ENCODE measurements around the gene PPIC. TPM values are rescaled to one million over a fixed set of nuclear protein-coding genes. Genes with fewer than 3 reads are reported as not detected.

PPIC gene
- total RNA-seq: 10 to 100 TPM; 49.7 to 68.8 (median 50.8) TPM
- long read RNA-seq, donor 1, transcript PPIC-201 (5 exons, 1,380 nt): major isoform, 80 of 88 reads
- long read RNA-seq, donor 1, partial matches to known transcripts: 4 of 88 reads
- long read RNA-seq, donor 1, other reads (novel, unspliced or antisense): 4 of 88 reads
- long read RNA-seq, donor 2, transcript PPIC-201 (5 exons, 1,380 nt): major isoform, 78 of 93 reads
- long read RNA-seq, donor 2, partial matches to known transcripts: 9 of 93 reads
- long read RNA-seq, donor 2, other reads (novel, unspliced or antisense): 3 of 93 reads

DNA sequence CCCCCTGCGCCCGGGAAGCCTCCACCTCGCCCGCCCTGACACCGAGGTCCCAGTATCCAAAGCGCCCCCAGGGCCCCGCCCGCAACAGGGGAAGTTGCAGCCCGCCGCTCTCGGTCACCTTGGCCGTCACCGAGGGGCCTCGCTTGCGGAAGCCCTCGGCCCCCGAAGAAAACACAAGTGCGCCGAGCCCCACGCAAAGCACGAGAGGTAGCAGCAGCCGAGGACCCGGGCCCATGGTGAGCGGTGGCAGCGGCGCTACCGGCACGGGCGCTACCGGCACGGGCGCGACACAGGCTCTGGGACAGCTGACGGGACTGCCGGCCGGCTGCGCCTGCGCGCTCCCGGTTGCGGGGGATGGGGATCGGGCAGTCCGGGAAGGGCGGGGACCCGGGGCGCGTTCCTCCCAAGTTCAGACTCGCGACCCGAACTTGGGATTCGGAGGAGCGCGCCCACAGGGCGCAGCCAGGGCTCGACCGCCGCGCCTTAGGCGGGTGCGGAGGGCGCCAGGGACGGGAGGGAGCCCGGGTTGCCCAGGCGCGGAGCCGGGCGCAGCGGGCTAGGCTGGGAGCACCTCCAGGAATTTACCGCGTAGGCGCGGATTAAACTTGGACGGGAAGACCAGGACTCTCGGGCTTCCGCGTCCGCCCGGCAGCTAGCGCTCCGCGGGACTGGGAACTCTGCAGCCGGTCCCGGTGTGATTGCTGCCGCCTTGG, at the start of gene PPIC:
Gene PPIC, minus strand, starts transcription at position 335 of the 713 bp plus-strand sequence. Its CDS starts 100 bp downstream, at position 235.
- DNase-seq (peak; percentile 91 to 94 (median 91)), ATAC-seq (peak; percentile 96)
- TF ChIP-seq, protein P1, sequence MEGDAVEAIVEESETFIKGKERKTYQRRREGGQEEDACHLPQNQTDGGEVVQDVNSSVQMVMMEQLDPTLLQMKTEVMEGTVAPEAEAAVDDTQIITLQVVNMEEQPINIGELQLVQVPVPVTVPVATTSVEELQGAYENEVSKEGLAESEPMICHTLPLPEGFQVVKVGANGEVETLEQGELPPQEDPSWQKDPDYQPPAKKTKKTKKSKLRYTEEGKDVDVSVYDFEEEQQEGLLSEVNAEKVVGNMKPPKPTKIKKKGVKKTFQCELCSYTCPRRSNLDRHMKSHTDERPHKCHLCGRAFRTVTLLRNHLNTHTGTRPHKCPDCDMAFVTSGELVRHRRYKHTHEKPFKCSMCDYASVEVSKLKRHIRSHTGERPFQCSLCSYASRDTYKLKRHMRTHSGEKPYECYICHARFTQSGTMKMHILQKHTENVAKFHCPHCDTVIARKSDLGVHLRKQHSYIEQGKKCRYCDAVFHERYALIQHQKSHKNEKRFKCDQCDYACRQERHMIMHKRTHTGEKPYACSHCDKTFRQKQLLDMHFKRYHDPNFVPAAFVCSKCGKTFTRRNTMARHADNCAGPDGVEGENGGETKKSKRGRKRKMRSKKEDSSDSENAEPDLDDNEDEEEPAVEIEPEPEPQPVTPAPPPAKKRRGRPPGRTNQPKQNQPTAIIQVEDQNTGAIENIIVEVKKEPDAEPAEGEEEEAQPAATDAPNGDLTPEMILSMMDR (IDR thresholded peaks at IDR 0.05): no peak
- Histone ChIP-seq H3K4me3 (peak within 1 kb of the TSS; percentile 67), H3K9me3 (no peaks in the 10 kb centered on the region), H3K4me1 (ENCODE audit: low read depth) (peaks cover 4% of the 10 kb centered on the region), H3K36me3 (ENCODE audit: low read depth) (no peaks in the 10 kb centered on the region)
- intact Hi-C loops (cut with DNase I, micrococcal nuclease): no loop called here

DNA sequence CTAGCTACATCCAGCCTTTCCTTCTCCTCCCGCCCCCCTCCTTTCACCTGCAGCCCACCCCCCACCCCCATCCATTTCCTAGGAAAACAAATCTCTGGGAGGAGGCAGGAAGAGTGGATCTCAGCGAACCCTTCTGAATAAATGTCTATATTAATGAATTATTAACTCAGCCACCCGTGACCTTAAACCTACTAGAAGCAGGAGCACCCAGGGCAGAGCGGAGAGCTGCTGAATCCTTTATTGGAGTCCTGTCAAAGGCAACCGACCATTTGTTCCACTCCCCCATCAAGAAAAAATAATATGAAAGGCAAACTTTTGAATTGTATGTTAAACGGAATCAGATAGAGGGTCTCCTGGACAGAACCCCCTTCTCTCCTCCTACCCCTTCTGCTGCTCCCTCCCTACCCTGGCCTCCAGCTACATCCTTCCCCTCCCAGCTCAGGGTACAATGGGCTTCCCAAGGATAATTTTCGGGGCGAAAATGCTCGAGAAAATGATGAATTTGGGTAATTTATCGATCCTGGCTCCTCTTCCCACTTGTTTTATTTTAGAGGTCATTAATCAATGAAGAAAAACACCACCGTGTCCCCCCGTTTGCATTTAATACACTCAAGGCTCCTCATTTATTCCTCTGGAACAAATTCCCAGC, 49.2 kb upstream of the PPIC start:
- Histone ChIP-seq H3K36me3 (ENCODE audit: low read depth) (no peaks in the 10 kb centered on the region), H3K4me1 (ENCODE audit: low read depth) (peaks cover 14% of the 10 kb centered on the region), H3K9me3 (no peaks in the 10 kb centered on the region), H3K4me3 (no peak overlapping the region)
- DNase-seq (no peak), ATAC-seq (no peak)
- TF ChIP-seq, protein P1 (IDR thresholded peaks at IDR 0.05): no peak
- intact Hi-C loops (cut with DNase I, micrococcal nuclease): no loop called here

DNA sequence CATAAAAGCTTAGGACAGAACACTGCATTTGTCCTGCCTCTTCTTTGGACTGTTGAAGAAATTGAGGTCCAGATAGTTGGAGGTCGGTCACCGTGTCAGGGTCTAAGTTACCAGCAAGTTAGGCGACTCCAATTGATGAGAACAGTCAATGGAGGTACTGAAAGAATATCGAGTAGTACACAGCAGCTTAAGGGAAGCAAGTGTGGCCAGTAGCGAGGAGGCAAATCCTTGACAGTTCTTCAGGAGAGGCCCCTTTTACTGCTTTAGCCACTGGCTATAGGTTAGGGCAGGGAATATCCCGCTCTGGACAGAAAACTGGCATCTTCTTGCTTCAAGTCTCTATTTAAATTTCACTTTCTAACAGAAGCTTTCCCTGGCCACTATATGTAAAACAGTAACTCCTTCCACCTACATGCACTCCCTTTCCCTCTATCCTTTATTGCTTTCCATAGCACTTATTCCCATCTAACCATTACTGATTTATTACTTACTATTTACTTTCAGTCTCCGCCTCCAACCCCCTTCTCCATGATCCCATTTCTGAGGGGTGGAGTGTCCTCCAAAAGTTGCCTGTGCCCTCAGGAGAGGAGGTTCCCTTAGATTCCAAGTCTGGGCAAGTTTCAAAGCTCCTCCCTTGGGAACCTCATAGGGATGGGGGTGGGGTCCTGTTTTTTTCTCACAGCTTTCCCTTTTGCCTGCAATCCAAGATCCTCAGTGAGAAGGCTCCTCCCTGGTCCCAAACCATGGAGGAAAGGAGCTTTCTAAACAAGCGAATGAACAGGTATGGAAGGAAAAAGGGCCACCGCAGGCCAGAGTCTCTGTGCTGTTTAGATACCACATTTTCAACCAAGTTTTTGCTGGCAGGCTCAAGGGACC, 48.4 kb upstream of the PPIC start:
- H3K9me3 ChIP-seq: no peaks in the 10 kb centered on the region
- ATAC-seq (no peak), DNase-seq (no peak)
- peaks cover 14% of the 10 kb centered on the region for H3K4me1 ChIP-seq (ENCODE audit: low read depth)
- TF ChIP-seq, protein P1 (IDR thresholded peaks at IDR 0.05): no peak
- intact Hi-C loops (cut with DNase I, micrococcal nuclease): no loop called here
- H3K36me3 ChIP-seq (ENCODE audit: low read depth): no peaks in the 10 kb centered on the region
- no peak overlapping the region for H3K4me3 ChIP-seq

DNA sequence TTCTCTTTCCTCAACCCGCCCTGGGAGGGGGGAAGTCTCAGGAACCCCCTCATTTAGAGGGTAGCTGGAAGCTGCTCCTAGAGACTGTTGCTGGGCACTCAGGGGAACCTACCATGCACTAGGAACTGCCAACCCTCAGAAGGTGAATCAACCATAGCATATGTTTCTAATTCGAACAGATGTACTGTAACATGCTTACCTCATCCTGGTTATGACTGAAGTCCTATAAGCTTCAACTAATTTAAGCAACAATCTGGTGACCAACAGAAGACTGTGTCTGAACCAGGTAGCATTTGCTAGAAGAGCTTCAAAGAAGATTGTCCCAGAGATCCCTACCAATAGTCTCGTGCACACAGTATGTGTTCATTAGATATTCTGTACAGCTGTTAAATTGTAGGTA, 46.8 kb upstream of the PPIC start:
- no peak overlapping the region for H3K4me3 ChIP-seq
- H3K4me1 ChIP-seq (ENCODE audit: low read depth): peaks cover 3% of the 10 kb centered on the region
- ATAC-seq: no peak
- intact Hi-C loops (cut with DNase I, micrococcal nuclease): no loop called here
- no peak for DNase-seq
- H3K9me3 ChIP-seq: no peaks in the 10 kb centered on the region
- no peaks in the 10 kb centered on the region for H3K36me3 ChIP-seq (ENCODE audit: low read depth)
- TF ChIP-seq, protein P1 (IDR thresholded peaks at IDR 0.05): no peak

DNA sequence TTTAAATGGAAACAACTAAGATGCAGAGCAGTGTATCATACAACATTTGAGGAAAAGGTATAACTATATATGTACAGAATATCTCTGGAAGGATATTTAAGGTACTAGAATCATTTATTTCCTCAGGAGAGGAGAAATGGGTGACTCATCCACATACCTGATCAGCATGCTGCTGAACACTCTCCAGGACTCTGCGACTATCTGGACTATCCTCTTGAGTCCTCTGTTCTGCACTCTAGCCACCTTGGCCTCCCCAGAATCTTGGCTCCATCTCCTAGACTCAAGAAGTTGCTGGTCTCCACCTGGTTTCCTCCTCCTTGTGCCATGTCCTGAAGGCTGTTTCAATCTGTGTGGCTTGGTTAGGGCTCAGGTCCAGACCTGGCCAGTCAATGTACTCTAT, 43.7 kb upstream of the PPIC start:
- H3K36me3 ChIP-seq (ENCODE audit: low read depth): no peaks in the 10 kb centered on the region
- H3K4me1 ChIP-seq (ENCODE audit: low read depth): no peaks in the 10 kb centered on the region
- intact Hi-C loops (cut with DNase I, micrococcal nuclease): no loop called here
- DNase-seq (no peak), ATAC-seq (no peak)
- no peak overlapping the region for H3K4me3 ChIP-seq
- TF ChIP-seq, protein P1 (IDR thresholded peaks at IDR 0.05): no peak
- H3K9me3 ChIP-seq: no peaks in the 10 kb centered on the region

All from mucosa of descending colon (tissue), 3 donors.